ENCODE results near the gene SS18L1.
"Not testable (repeated sequence)": the region's sequence is repeated elsewhere in the genome, so short reads cannot be mapped to it uniquely, and the experiment has no call there.

Gene SS18L1

DNA sequence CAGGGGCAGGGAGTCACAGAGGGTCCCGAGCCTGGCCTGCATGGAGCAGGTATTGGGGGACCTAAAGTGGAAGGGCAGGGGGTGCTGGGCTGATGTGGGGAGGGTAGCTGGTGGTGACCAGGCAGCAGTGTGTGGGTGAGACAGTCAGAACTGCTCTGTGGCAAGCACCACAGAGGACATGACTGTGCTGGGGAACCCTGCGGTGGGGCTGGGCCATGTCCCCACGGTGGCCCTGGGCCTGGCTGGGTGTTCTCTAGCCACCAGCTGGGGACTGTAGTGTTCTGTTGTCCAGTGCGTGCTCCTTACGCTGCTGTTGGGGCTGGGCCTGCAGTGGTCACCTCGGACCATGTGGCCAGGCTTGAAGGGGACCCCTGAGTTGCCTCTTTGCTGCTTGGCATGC lies 3.6 kb downstream of the SS18L1 start:
- Histone ChIP-seq H3K27me3 (ENCODE audit: low read length) (no peaks in the 10 kb centered on the region), H3K4me3 (ENCODE audit: insufficient read depth, low read length, poor library complexity, severe bottlenecking) (no peak overlapping the region), H4K20me1 (ENCODE audit: low read depth, low read length) (no peaks in the 10 kb centered on the region; the same call in 1 of the 2 replicates), H3K4me2 (ENCODE audit: low read depth, low read length, poor library complexity, severe bottlenecking) (no peak overlapping the region), H3K27ac (ENCODE audit: low read depth, low read length) (no peak overlapping the region), H3K9me2 (replicated peaks; ENCODE audit: insufficient read depth, low read length) (no peaks in the 10 kb centered on the region), H3K79me2 (ENCODE audit: insufficient read depth, low read length) (peaks cover 64% of the 10 kb centered on the region), H2AFZ (ENCODE audit: low read depth, low read length, severe bottlenecking) (no peak overlapping the region), H3F3A (ENCODE audit: insufficient read depth) (no peaks in the 10 kb centered on the region), H3K9ac (ENCODE audit: low read length) (no peak overlapping the region), H3K36me3 (ENCODE audit: low read length) (no peaks in the 10 kb centered on the region), H3K9me3 (ENCODE audit: insufficient read depth, low read length) (no peaks in the 10 kb centered on the region)
- no peak for TF ChIP-seq EZH2phosphoT487 (conservative IDR thresholded peaks at IDR 0.05; ENCODE audit: low read length)
- TF ChIP-seq, protein P1, sequence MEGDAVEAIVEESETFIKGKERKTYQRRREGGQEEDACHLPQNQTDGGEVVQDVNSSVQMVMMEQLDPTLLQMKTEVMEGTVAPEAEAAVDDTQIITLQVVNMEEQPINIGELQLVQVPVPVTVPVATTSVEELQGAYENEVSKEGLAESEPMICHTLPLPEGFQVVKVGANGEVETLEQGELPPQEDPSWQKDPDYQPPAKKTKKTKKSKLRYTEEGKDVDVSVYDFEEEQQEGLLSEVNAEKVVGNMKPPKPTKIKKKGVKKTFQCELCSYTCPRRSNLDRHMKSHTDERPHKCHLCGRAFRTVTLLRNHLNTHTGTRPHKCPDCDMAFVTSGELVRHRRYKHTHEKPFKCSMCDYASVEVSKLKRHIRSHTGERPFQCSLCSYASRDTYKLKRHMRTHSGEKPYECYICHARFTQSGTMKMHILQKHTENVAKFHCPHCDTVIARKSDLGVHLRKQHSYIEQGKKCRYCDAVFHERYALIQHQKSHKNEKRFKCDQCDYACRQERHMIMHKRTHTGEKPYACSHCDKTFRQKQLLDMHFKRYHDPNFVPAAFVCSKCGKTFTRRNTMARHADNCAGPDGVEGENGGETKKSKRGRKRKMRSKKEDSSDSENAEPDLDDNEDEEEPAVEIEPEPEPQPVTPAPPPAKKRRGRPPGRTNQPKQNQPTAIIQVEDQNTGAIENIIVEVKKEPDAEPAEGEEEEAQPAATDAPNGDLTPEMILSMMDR (IDR thresholded peaks at IDR 0.05; ENCODE audit: insufficient read depth, low read length, poor library complexity, severe bottlenecking) = no peak

DNA sequence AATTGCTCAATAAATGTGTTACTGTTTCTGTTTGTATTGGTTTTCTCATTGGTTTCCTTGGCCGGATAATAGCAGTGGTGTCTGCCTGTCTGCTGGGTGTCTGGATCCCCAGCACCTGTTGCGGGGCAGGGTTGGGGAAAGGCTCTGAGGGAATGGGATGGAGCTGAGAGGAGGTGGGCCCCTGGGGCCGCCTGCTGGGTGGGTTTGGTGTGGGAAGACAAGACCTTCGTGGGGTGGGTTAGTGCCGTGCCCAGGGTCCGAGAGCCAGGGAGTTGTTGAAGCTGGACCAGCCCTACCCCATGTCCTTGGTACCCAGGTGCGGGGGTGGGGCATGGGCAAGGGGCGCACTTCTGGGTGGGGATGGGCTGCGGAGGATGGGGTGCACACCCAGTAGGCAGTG lies 4.0 kb downstream of the SS18L1 start:
- Histone ChIP-seq H3K27ac (ENCODE audit: low read depth, low read length) (no peak overlapping the region), H3K4me2 (ENCODE audit: low read depth, low read length, poor library complexity, severe bottlenecking) (no peak overlapping the region), H3K9ac (ENCODE audit: low read length) (no peak overlapping the region), H3K4me3 (ENCODE audit: insufficient read depth, low read length, poor library complexity, severe bottlenecking) (no peak overlapping the region), H3K9me2 (replicated peaks; ENCODE audit: insufficient read depth, low read length) (no peaks in the 10 kb centered on the region), H3F3A (ENCODE audit: insufficient read depth) (no peaks in the 10 kb centered on the region), H3K79me2 (ENCODE audit: insufficient read depth, low read length) (peaks cover 62% of the 10 kb centered on the region), H3K9me3 (ENCODE audit: insufficient read depth, low read length) (no peaks in the 10 kb centered on the region), H4K20me1 (ENCODE audit: low read depth, low read length) (no peaks in the 10 kb centered on the region; the same call in 1 of the 2 replicates), H3K27me3 (ENCODE audit: low read length) (no peaks in the 10 kb centered on the region), H2AFZ (ENCODE audit: low read depth, low read length, severe bottlenecking) (no peak overlapping the region), H3K36me3 (ENCODE audit: low read length) (no peaks in the 10 kb centered on the region)
- no peak for TF ChIP-seq EZH2phosphoT487 (conservative IDR thresholded peaks at IDR 0.05; ENCODE audit: low read length)
- TF ChIP-seq, protein P1 (IDR thresholded peaks at IDR 0.05; ENCODE audit: insufficient read depth, low read length, poor library complexity, severe bottlenecking) = no peak

DNA sequence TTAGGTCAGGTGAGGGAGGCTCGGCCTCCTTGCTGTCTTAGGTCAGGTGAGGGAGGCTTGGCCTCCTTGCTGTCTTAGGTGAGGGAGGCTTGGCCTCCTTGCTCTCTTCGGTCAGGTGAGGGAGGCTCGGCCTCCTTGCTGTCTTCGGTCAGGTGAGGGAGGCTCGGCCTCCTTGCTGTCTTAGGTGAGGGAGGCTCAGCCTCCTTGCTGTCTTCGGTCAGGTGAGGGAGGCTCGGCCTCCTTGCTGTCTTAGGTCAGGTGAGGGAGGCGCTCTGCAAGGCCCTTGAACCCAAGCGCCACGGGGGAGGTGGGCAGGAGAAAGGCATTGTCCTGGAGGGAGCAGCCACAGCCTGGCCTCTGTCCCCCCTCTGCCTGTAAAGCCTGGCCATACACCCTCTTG lies 4.8 kb downstream of the SS18L1 start:
- H3F3A ChIP-seq (ENCODE audit: insufficient read depth); H3K9ac ChIP-seq (ENCODE audit: low read length); H3K4me3 ChIP-seq (ENCODE audit: insufficient read depth, low read length, poor library complexity, severe bottlenecking); H3K9me3 ChIP-seq (ENCODE audit: insufficient read depth, low read length); H2AFZ ChIP-seq (ENCODE audit: low read depth, low read length, severe bottlenecking); H3K9me2 ChIP-seq (replicated peaks; ENCODE audit: insufficient read depth, low read length); H3K27ac ChIP-seq (ENCODE audit: low read depth, low read length); H3K27me3 ChIP-seq (ENCODE audit: low read length); H4K20me1 ChIP-seq (ENCODE audit: low read depth, low read length); H3K4me2 ChIP-seq (ENCODE audit: low read depth, low read length, poor library complexity, severe bottlenecking); H3K36me3 ChIP-seq (ENCODE audit: low read length): not testable (repeated sequence)
- peaks cover 69% of the 10 kb centered on the region for H3K79me2 ChIP-seq (ENCODE audit: insufficient read depth, low read length)

DNA sequence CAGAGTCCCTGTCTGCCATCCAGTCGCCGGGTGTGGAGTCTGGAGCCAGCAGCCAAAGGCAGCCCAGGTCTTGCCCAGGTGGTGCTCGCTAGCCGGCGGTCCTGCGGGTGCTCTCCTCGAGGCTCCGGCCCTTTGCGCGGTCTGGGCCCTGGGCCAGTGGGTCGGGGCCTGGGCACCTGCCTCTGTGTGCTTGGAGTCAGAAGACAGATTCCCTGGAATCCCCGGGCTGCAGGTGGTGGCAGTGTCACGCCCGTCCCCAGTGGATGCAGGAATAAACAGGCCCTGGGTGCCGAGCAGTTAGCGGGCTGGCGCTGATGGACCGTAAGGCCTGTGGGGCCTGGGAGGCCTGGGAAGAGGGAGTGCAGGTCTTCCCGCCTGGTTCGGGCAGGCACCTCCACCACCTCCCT lies 5.3 kb downstream of the SS18L1 start:
- Histone ChIP-seq H3K36me3 (ENCODE audit: low read length) (no peaks in the 10 kb centered on the region), H3K79me2 (ENCODE audit: insufficient read depth, low read length) (peaks cover 74% of the 10 kb centered on the region), H3K27me3 (ENCODE audit: low read length) (no peaks in the 10 kb centered on the region), H3K9me3 (ENCODE audit: insufficient read depth, low read length) (no peaks in the 10 kb centered on the region), H3K4me3 (ENCODE audit: insufficient read depth, low read length, poor library complexity, severe bottlenecking) (no peak overlapping the region), H2AFZ (ENCODE audit: low read depth, low read length, severe bottlenecking) (no peak overlapping the region), H4K20me1 (ENCODE audit: low read depth, low read length) (no peaks in the 10 kb centered on the region; the same call in 1 of the 2 replicates), H3K4me2 (ENCODE audit: low read depth, low read length, poor library complexity, severe bottlenecking) (no peak overlapping the region), H3K27ac (ENCODE audit: low read depth, low read length) (no peak overlapping the region), H3K9me2 (replicated peaks; ENCODE audit: insufficient read depth, low read length) (no peaks in the 10 kb centered on the region), H3K9ac (ENCODE audit: low read length) (no peak overlapping the region), H3F3A (ENCODE audit: insufficient read depth) (no peaks in the 10 kb centered on the region)
- TF ChIP-seq, protein P1 (IDR thresholded peaks at IDR 0.05; ENCODE audit: insufficient read depth, low read length, poor library complexity, severe bottlenecking) = no peak
- TF ChIP-seq EZH2phosphoT487 (conservative IDR thresholded peaks at IDR 0.05; ENCODE audit: low read length) = no peak

Data from SU-DHL-6 (cell line).